ENCODE measurements around the gene APBB2. TPM values are rescaled to one million over a fixed set of nuclear protein-coding genes. Genes with fewer than 3 reads are reported as not detected.

Gene APBB2
- total RNA-seq, 3 donors from 2014 or later (not counting 1 experiment from before 2014, with no cell fraction given) = 0.38 to 0.48 TPM; not detected in 1

DNA sequence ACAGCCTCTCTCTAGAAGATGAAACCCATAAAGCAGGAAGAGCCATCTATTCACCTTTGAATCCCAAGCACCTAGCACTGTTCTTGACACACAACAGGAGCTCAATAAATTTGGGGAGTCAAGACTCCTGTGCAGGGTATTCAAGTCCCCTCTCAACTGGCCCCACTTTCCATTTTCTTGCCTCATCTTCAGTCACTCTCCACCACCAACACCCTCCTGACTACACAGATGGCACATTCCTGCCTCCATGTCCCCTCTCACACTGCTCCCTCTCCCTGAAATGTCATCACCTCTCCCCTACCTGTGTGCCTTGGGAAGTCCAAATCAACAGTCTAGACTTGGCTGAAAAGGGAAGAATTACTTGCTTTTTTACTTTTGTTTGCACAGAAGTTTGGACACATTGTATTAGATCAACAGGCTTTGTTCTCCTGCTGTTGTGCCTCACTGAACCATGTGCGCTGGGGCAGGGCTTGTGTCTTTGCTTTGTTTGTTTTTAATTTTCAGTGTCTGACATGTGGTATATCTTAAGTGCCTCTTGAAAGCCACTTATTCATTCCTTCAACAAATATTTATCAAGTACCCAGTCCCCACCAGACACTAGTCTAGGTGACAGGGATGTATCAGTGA is 85.1 kb downstream of the APBB2 start:
- Mint-ChIP-seq H3K27me3 (ENCODE audit: low read depth in 2 of 2) (no peaks in the 10 kb centered on the region), H3K9me3 (peaks cover 0 to 2% of the 10 kb centered on the region in 2 donors), H3K36me3 (no peaks in the 10 kb centered on the region), H3K27ac (no peak overlapping the region), H3K4me1 (no peaks in the 10 kb centered on the region), H3K4me3 (no peak overlapping the region)
- ATAC-seq (no peak), DNase-seq (no peak)
- Histone ChIP-seq H3K36me3 (ENCODE audit: control insufficient read depth, insufficient read depth, low read length) (no peaks in the 10 kb centered on the region), H3K4me3 (ENCODE audit: low read length) (no peak overlapping the region), H3K27ac (ENCODE audit: low read length) (no peak overlapping the region), H3K4me1 (ENCODE audit: control insufficient read depth, insufficient read depth, low read length) (no peaks in the 10 kb centered on the region), H3K9me3 (ENCODE audit: control insufficient read depth, insufficient read depth, low read length) (no peaks in the 10 kb centered on the region), H3K27me3 (ENCODE audit: control insufficient read depth, insufficient read depth, low read length) (no peaks in the 10 kb centered on the region)
- no peak for TF ChIP-seq CTCF (IDR thresholded peaks at IDR 0.05)
- 100% methylated on average over 1 of the region's 1 CpG for WGBS (ENCODE audit: insufficient coverage)
- intact Hi-C loops (cut with micrococcal nuclease) = no loop called here

GRCh38 chr4:41125558-41126311 is 88.6 kb downstream of the APBB2 start:
- no peaks in the 10 kb centered on the region for H3K9me3 ChIP-seq (ENCODE audit: control insufficient read depth, insufficient read depth, low read length)
- H3K27ac ChIP-seq (ENCODE audit: low read length) = no peak overlapping the region
- intact Hi-C loops (cut with micrococcal nuclease) = no loop called here
- Mint-ChIP-seq H3K4me1 (no peaks in the 10 kb centered on the region), H3K36me3 (no peaks in the 10 kb centered on the region), H3K4me3 (no peak overlapping the region), H3K27ac (no peak overlapping the region), H3K9me3 (no peaks in the 10 kb centered on the region), H3K27me3 (ENCODE audit: low read depth in 2 of 2) (no peaks in the 10 kb centered on the region)
- WGBS (ENCODE audit: insufficient coverage) = 81% methylated on average over 6 of the region's 7 CpGs
- H3K36me3 ChIP-seq (ENCODE audit: control insufficient read depth, insufficient read depth, low read length) = no peaks in the 10 kb centered on the region
- no peak for ATAC-seq
- no peak for DNase-seq
- H3K27me3 ChIP-seq (ENCODE audit: control insufficient read depth, insufficient read depth, low read length) = no peaks in the 10 kb centered on the region
- no peak overlapping the region for H3K4me3 ChIP-seq (ENCODE audit: low read length)
- no peak for TF ChIP-seq CTCF (IDR thresholded peaks at IDR 0.05)
- no peaks in the 10 kb centered on the region for H3K4me1 ChIP-seq (ENCODE audit: control insufficient read depth, insufficient read depth, low read length)

- no peaks in the 10 kb centered on the region for H3K27me3 ChIP-seq (ENCODE audit: control insufficient read depth, insufficient read depth, low read length)
- no peak for TF ChIP-seq CTCF (IDR thresholded peaks at IDR 0.05)
- 100% methylated on average over 1 of the region's 3 CpGs for WGBS (ENCODE audit: insufficient coverage)
- H3K4me3 ChIP-seq (ENCODE audit: low read length) = no peak overlapping the region
- Mint-ChIP-seq H3K9me3 (no peaks in the 10 kb centered on the region), H3K4me3 (no peak overlapping the region), H3K27ac (no peak overlapping the region), H3K27me3 (ENCODE audit: low read depth in 2 of 2) (no peaks in the 10 kb centered on the region), H3K4me1 (no peaks in the 10 kb centered on the region), H3K36me3 (no peaks in the 10 kb centered on the region)
- H3K4me1 ChIP-seq (ENCODE audit: control insufficient read depth, insufficient read depth, low read length) = no peaks in the 10 kb centered on the region
- no peak for ATAC-seq
- intact Hi-C loops (cut with micrococcal nuclease) = no loop called here
- DNase-seq = no peak
- H3K9me3 ChIP-seq (ENCODE audit: control insufficient read depth, insufficient read depth, low read length) = no peaks in the 10 kb centered on the region
- no peak overlapping the region for H3K27ac ChIP-seq (ENCODE audit: low read length)
- no peaks in the 10 kb centered on the region for H3K36me3 ChIP-seq (ENCODE audit: control insufficient read depth, insufficient read depth, low read length)
Observed at GRCh38 chr4:41124916-41125548, 89.3 kb downstream of the APBB2 start.

All from natural killer cell (primary cell).